Activated CD4-positive, alpha-beta T cell treated with anti-CD3 and anti-CD28 coated beads, Interleukin-2, amount 50 U/mL, for 48 hours (primary cell): ENCODE results near the gene HMX3.
"Not testable (repeated sequence)": the region's sequence is repeated elsewhere in the genome, so short reads cannot be mapped to it uniquely, and the experiment has no call there.

Experiments used
- DNase-seq, 2 experiments: peaks; one replicate each; pipeline ENCODE4 v3.0.0-alpha.2; 2020

HMX3 gene

DNA sequence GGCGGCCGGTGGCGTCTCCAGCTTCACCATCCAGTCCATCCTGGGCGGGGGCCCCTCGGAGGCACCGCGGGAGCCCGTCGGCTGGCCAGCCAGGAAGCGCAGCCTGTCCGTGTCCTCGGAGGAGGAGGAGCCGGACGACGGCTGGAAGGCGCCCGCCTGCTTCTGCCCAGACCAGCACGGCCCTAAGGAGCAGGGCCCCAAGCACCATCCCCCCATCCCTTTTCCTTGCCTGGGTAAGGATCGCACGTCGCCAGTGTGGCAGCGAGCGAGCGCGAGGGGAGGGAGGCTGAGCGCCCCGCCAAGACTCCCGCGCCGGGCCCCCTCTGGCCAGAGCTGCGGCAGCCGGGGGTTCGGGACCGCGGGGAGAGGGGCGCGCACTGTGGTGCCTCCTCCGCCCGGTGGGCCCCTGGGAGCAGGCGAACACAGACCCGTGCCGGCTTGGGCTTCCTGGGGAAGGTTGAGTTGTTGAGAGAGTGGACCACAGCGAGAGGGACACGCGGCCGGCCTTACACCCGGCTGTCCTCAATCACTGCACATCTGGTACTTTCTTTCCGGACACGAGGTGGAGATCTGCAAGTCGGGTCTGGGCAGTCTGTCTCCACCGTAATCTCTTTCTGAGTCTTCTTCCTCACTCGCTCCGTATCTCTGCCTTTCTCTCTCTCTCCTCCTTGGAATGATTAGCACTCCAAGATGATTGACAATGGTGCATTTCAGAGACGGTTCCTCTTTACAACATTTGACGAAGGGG is 12.8 kb downstream of the HMX3 start:
- DNase-seq: peak in 1 of 2 experiments; percentile 14

- DNase-seq: no peak
These were observed 13.4 kb downstream of the HMX3 start for GRCh38 chr10:123149162-123149567.

DNA sequence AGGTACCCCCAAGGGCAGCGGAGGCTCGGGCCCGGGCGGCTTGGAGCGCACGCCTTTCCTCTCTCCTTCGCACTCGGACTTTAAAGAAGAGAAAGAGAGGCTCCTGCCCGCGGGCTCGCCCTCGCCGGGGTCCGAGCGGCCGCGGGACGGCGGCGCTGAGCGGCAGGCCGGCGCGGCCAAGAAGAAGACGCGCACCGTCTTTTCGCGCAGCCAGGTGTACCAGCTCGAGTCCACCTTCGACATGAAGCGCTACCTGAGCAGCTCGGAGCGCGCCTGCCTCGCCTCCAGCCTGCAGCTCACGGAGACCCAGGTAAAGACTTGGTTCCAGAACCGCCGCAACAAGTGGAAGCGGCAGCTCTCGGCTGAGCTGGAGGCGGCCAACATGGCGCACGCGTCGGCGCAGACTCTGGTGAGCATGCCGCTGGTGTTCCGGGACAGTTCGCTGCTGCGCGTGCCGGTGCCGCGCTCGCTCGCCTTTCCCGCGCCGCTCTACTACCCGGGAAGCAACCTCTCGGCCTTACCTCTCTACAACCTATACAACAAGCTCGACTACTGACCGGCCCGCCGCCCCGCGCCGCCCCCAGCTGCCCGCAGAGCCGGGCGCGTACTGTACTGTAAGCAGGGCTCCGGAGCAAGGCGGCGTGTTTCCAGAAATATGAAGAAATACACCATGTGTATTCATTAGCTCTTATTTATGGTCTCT is 13.9 kb downstream of the HMX3 start:
- peak; percentile 53 to 61 for DNase-seq

DNA sequence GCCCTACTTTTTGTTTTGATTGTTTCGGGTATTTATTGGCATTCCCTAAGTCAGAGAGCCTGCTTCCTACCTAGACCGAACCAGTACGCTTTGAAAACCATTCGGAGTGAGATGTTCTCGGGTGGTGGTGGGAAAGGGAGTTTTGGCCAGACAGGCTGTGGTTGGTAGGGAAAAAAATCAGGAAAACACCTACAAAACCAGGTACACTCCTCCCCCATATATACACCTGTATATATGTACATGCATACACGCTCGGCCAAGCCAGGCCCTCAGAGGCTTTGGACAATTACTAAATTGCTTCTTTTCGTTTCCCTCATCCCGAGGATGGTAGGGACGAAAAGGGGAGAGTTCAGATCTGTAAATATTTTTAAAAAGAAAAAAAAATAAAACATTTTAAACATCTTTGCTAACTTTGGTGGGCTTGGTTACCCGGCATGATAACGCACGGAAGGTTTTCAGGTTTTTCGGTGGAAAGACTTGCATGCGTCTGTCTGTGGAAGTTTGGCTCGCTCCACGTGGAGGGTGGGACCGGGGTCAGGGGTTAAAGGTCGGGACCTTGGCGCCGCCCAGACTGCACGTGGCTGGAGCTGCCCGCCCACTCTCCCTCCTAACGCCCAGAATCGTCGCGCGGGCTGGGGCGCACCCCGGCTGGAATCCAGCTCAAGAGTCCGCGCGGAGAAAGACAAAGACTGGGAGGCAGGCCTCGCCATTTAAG is 14.7 kb downstream of the HMX3 start:
- DNase-seq: no peak

DNA sequence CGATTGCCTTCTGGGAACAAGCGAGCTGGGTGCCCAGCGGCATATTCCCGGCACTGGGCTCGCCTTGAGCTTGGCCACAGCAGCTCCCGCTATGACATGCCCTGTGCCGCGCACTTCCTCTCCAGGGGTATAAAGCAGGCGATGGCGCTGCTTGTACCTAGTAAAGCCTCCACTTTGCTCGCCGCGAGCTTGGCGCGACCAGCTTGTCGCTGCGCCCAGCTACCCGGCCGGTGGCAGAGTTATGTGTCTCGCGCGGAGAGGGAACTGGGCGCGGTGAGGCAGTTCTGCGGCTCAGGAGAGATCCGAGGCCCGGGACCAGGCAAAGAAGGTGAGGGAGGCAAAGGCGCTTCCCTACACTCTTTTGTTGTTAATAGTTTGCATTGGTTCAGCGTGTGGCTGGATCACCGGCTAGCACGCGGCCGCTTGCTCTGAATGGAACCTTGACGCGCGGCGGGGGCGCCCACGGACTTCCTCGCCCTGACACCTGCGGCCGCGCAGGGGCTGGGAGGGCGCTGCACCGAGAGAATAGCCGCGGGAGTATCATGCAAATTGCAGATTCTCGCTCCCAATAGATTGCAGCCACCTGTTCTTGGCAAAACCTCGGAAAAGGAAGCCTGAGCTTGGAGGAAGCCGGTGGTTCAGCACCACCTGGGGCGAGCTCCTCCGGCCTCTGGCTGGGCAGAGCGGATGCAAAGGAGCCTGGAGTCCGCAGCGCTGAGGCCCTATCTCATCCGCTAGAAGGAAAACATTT is 15.4 kb downstream of the HMX3 start:
- DNase-seq: peak; percentile 50 to 61

GRCh38 chr10:123151737-123152135 is 16.0 kb downstream of the HMX3 start:
- no peak for DNase-seq

GRCh38 chr10:123153486-123154091 is 17.8 kb downstream of the HMX3 start:
- DNase-seq: no peak

GRCh38 chr10:123154092-123154710 is 18.4 kb downstream of the HMX3 start, which contains the start of gene BUB3:
Gene BUB3, plus strand, starts transcription at chr10:123154402. Its CDS starts 516 bp downstream, at chr10:123154918.
- DNase-seq: peak; percentile 91 to 95

GRCh38 chr10:123154711-123155505 is 19.1 kb downstream of the HMX3 start:
- peak; percentile 55 to 63 for DNase-seq

GRCh38 chr10:123156078-123156477 is 20.3 kb downstream of the HMX3 start:
- no peak for DNase-seq

- no peak for DNase-seq
These were observed 21.4 kb downstream of the HMX3 start for GRCh38 chr10:123157210-123157609.

DNA sequence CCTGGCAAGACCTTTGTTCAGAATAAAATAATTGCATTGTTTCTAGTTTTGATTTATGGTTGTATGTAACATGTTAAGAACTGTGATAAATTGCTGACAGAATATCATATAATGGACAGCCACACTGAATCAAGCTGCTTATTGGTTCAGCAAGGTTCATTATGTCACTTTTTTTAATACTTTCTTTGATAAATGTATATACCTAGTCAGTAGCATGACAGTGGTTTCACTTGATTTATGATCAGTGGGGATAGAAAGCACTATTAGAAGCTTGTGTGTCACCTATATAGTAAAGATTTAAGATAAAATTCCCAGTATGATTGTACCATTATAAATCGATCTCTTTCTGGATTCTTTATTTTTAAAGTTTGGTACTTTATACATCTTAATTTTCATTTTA is 22.9 kb downstream of the HMX3 start:
- no peak for DNase-seq

GRCh38 chr10:123160311-123160980 is 24.7 kb downstream of the HMX3 start:
- peak in 1 of 2 experiments; percentile 21 for DNase-seq

DNA sequence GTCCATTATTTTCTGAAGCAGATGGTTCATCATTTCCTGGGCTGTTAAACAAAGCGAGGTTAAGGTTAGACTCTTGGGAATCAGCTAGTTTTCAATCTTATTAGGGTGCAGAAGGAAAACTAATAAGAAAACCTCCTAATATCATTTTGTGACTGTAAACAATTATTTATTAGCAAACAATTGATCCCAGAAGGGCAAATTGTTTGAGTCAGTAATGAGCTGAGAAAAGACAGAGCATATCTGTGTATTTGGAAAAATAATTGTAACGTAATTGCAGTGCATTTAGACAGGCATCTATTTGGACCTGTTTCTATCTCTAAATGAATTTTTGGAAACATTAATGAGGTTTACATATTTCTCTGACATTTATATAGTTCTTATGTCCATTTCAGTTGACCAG is 28.5 kb downstream of the HMX3 start:
- no peak for DNase-seq

DNA sequence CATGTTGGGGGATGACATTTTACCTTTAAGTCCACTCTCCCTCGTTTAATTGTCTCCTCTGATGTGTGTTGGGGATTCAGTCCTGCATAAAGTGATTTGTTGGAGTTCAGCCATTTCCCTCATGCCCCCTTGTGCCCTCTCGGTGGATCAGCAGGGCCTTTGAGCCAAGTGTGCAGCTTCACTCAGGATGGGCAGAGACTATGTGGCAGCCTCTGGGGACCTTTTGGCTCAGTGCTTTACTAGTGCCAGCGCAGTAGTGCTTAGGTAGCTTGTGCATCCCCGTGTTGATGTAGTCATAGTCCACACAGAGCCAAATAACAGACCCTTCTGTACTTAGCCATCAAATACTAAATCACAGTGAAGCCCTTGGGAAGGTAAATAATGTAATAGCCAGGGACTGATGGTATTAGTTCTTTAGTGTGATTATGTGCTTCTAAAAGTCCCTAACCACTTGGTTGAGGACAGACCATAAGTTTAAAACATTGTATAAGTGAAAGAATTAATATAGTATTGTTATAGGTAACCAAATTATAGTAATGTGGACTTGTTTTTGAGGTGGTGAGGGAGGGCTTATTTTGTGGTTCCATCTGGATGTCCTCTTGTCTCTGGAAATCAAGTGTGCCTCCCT is 29.8 kb downstream of the HMX3 start:
- DNase-seq: no peak

DNA sequence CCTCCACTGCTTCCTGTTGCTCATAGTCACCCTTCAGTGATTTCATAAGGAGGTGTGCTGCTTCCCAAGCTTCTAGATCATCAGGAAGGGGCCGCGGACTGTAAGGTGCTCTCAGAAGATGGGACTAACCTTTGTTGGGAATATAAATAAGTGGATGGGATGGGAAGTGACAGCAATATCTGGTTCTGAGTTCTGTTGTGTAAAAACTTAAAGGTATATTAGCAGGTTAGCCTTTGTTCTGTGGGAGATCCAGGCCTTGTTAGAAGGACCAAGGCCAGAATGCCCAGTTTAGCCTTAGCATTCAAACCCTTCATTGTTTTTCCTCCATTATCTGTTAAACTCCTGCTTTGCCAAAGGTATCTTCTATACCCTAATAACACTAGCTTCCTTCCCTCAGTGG is 30.8 kb downstream of the HMX3 start:
- DNase-seq: no peak

- DNase-seq: no peak
These were observed 35.2 kb downstream of the HMX3 start for GRCh38 chr10:123170961-123171360.

DNA sequence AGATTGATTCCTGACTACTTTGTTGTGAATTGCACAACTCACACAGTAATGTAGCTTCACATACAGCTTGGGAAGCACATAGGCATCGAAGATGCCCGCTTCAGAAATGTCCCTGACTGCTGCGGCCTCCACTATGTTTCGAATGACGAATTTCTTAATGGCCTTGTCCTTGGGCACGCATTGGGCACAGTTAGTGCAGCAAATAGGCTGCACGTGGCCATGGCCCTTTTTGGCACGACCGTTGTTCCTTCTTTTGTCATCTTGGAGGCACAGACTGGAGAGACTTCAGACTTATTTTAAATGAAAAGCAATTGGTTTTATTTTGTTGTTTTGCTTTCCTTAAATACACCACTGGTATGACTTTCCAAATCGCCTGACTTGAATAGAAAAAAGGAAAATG is 35.8 kb downstream of the HMX3 start:
- DNase-seq: not testable (repeated sequence)

DNA sequence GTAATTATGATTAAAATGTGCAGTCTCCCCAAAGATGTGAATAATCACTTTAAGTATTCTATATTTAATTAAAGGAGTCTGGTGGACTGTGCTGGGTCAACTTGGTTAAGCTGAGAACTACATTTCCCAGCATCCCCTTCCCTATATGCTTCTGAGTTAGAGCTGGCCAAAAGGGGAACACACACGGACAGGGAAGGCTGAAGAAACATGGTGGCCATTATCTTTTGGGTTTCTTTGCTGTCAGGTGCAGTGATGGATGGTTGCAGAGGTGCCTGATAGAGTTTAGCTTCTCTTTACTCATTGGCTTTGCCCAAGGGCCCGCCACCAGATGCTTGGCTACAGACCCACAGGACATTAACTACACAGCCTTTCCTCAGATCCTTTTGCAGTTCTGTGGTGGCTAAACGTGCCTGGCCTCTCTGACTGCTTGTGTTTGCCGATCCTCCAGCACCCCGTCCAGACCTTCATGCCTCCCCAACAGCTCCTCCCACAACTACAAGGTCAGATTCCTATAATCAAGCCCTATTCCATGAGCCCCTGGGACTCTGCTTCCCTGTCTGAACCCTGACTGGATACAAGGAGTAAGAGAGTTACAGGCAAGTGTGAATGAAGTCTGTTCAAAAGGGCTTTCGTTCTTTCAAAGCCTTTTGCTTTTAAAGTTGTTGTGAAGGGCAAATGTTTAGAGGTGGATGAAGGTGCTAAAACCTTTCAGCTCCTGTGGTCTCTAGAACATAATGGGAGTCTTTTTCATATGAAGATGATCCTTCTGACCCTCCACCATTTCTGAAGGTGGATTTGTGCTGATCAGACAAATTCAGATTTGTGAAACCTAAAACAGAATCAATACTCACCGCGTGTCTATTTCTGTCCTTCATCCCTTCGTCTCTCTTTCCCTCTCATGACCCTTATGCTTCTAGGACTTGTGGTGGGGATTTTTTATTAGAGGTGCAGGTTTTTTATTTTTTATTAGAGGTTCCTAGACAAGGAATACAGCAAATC is 39.9 kb downstream of the HMX3 start:
- DNase-seq: no peak
